T1000 (cell line): ENCODE data around the gene SLC2A2.

Experiments
- DNase-seq: peaks from one replicate; lab custom pipeline; 2025; ENCODE audit warnings: mixed read lengths; lab: John Stamatoyannopoulos, UW

The SLC2A2 gene

GRCh38 chr3:171028779-171029232 lies 2.3 kb upstream of the SLC2A2 start:
- peak; percentile 23 for DNase-seq

GRCh38 chr3:171028025-171028778 lies 1.7 kb upstream of the SLC2A2 start:
- peak; percentile 64 for DNase-seq

- no peak for DNase-seq
These were observed 3.0 kb downstream of the SLC2A2 start for GRCh38 chr3:171023566-171023965.

DNA sequence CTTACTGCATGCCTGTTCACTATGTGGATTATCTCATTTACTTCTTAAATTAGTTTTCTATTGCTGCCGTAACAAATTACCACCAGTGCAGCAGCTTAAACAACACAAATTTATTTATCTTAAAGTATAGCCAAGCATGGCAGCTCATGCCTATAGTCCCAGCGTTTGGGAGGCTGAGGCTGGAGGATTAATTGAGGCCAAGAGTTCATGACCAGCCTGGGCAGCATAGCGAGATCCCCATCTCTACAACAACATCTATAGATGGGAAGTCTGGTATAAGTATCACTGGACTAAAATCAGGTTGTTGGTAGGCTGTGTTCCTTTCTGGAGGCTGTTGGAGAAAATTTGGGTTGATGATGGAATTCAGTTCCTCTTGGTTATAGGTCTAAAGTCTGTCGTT lies 5.1 kb downstream of the SLC2A2 start:
- no peak for DNase-seq

DNA sequence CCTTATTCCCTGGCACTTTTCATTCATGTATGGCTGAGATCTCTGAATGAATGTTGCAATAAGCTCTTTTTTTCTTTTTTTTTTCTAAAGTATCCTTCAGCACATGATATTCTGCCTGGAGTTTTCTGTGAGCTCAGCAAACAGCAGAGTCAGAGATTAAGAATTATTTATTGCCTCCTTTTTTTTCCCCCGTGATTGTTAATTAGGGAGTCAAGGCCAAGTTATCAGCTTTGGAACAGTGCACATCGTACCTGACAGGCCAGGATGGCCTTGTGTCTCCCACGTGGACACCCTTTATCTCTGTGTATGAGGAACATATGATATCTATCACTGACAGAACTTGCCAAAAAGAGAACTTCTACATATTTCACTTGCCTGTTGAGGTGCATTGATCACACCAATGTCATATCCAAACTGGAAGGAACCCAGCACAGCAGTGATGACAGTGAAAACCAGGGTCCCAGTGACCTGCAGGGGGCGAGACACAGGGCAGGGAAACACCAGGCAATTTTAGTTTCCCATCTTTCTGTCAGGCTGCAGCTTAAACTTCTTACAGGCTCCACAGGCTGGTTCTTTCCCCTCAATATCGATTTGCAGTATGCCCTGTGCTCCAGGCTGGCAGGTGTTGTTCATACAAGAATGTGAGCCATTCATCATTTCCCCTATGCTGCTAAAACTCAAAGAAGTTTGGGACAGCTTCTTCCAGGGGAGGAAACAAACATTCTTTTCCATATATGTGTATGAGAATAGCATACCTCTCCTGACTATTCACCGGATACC lies 8.2 kb downstream of the SLC2A2 start:
- no peak for DNase-seq

GRCh38 chr3:171013822-171014748 lies 12.4 kb downstream of the SLC2A2 start:
- DNase-seq, result no peak

DNA sequence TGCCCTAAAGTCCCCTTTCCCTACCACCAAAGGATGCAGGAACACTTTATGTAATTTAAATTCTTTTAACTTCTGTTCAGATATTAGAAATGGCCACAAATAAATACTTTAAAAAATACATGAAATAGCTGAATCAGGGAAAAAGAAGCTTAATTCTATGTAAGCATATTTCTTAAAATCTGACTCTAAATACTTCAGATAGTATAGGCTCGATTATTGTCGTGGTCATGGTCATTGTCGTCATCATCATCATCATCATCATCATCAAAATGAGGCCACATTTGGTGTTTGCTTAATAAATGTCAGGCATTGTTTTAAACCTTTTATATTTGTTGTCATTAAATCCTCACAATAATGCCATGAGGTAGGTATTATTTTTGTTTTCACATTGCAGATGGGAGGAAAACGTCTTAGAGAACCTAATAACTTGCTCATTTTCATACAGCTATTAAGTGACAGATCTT lies 14.6 kb downstream of the SLC2A2 start:
- no peak for DNase-seq

- no peak for DNase-seq
These were observed 15.2 kb downstream of the SLC2A2 start for GRCh38 chr3:171011109-171011872.

GRCh38 chr3:171007316-171007715 lies 19.2 kb downstream of the SLC2A2 start:
- no peak for DNase-seq

- no peak for DNase-seq
These were observed 20.9 kb downstream of the SLC2A2 start for GRCh38 chr3:171005648-171006047.

- DNase-seq, result no peak
These were observed 24.4 kb downstream of the SLC2A2 start for GRCh38 chr3:171001957-171002694.

- DNase-seq, result no peak
These were observed 25.1 kb downstream of the SLC2A2 start for GRCh38 chr3:171001250-171001893.

DNA sequence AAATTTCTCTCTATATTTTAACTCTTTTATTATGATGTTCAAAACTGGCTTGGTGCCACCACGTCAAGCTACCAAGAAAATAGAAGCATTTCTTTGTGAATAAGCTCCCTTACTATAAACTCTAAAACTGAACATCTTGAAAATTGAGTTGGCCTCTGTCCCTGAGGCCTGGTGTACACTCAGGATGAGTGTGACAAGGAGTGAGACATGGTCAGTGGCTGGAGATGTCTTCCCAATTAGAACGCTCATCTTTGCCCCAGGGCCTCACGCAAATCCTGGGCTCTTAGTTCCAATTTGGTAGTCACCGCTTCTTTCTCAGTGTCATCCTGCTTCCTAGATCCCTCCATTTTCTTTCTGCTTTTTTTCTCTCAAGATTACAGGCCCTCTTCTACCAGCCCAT lies 26.2 kb downstream of the SLC2A2 start:
- DNase-seq, result no peak

DNA sequence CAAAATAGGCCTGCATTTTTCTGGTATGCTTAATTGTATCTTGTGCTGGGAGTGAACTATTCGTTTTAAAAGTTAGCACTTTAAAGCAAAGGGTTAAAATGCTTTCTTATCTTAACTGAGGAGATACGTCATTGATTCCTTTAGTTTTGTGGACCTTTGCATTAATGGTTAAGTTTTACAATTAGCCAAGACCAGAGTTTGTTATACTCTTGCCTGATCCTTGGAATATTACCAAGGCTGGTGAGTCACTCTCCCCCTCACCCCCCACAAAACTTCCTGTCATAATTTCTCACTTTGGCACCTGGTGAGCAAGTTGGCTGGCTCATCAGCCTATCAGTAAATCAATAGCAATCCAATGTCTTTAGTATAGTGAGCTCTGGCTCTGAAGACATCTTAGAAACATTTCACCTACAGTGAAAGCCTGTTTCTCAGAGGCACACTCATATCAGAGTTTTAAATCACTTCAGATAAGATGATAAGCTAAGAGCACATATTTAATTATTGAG lies 26.7 kb downstream of the SLC2A2 start:
- peak; percentile 58 for DNase-seq

DNA sequence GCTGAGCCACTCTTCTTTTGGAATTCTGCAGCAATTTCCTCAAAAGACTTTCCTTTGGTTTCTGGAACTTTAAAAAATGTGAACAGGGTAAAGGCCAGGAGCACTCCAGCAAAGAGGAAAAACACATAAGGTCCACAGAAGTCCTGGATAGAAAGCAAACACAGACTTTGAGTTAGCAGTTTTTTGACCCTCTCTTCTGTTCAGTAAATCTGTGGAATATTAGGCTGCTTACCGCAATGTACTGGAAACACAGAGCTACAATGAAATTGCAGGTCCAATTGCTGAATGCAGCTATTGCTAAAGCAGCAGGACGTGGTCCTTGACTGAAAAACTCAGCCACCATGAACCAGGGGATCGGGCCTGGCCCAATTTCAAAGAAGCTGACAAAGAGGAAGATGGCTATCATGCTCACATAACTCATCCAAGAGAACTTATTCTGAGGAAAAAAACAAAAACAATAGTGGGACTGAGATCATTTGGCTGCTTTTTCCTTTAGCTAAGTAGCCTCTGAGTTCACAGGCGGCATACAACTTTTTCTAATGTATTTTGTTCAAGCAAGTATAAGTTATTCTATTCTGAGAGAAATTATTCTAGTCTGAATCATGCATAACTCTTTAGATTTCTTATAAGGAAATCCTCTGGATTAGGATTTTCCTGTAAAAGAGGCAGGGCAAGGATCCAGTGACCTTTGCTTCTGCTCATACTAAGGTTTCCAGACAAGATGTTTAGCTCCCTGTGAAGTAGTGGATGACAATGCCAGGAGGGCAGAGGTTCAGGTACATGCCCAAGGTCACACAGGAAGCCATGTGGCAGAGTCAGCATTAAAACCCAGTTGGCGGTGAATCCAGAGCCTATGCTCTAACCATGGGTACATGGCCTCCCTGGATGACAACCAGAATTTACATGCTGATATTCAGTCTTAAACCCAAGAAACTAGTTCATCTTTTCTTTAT lies 28.3 kb downstream of the SLC2A2 start:
- DNase-seq, result no peak

DNA sequence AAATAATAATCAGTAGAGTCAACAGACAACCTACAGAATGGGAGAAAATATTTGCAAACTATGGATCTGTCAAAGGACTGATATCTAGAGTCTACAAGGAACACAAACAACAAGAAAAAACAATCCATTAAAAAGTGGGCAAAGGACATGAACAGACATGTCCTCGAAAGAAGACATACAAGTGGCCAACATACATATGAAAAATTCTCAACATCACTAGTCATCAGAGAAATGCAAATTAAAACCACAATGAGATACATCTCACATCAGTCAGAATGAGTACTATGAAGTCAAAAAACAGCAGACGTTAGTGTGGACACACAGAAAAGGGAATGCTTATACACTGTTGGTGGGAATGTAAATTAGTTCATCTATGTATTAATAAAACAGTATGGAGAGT lies 33.7 kb downstream of the SLC2A2 start:
- DNase-seq, result no peak

DNA sequence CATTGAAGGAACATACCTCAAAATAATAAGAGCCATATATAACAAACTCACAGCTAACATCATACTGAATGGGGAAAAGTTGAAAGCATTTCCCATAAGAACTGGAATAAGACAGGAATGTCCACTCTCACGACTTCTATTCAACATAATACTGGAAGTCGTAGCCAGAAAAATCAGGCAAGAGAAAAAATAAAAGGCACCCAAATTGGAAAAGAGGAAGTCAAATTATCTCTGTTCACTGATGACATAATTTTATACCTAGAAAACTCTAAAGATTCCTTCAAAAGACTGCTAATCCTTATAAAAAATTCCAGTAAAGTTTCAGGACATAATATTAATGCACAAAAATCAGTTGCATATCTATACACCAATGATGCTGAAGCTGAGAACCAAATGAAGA lies 34.9 kb downstream of the SLC2A2 start:
- DNase-seq, result no peak

GRCh38 chr3:170989100-170989648 lies 37.3 kb downstream of the SLC2A2 start:
- no peak for DNase-seq
